ENCODE measurements around the gene BOC. TPM values are rescaled to one million over a fixed set of nuclear protein-coding genes. Genes with fewer than 3 reads are reported as not detected.

The BOC gene
- total and polyA plus RNA-seq, 2 of the 8 experiments (the other 6 are each of a cell fraction or from before 2014, with no cell fraction given) = 6.9 to 9.3 TPM

- Histone ChIP-seq H3K4ac (replicated peaks; ENCODE audit: insufficient read length, low read depth, low read length) (no peak overlapping the region), H4K8ac (ENCODE audit: extremely low read depth, insufficient read depth, low read length) (no peak overlapping the region), H2AK5ac (ENCODE audit: low read depth, low read length) (no peak overlapping the region), H3K79me2 (ENCODE audit: control insufficient read depth in 1 of 2, insufficient read depth in 2 of 2, low read length in 2 of 2) (no peaks in the 10 kb centered on the region), H3K56ac (replicated peaks; ENCODE audit: insufficient read length, low read depth, low read length) (no peak overlapping the region), H3K4me1 (replicated peaks in 1 of 4; ENCODE audit: control insufficient read depth in 3 of 4, insufficient read depth in 4 of 4, low read length in 3 of 4) (peaks cover 7 to 40% (median 22%) of the 10 kb centered on the region in 4 experiments), H3K14ac (ENCODE audit: insufficient read length) (no peak overlapping the region), H2BK20ac (ENCODE audit: low read length) (no peak overlapping the region), H2BK120ac (replicated peaks; ENCODE audit: low read depth, low read length) (no peak overlapping the region), H3K23ac (ENCODE audit: insufficient read length) (no peak overlapping the region), H2BK12ac (ENCODE audit: low read depth, low read length) (no peak overlapping the region), H3K4me3 (ENCODE audit: extremely low read depth in 1 of 4, insufficient read depth in 2 of 4, low read depth in 3 of 4, low read length in 4 of 4) (no peak overlapping the region), H2AFZ (ENCODE audit: low read length) (no peak overlapping the region), H4K20me1 (replicated peaks in 1 of 2; ENCODE audit: control insufficient read depth in 1 of 2, insufficient read depth in 2 of 2, low read length in 2 of 2) (no peaks in the 10 kb centered on the region), H3K27ac (ENCODE audit: low read depth, low read length) (no peak overlapping the region), H4K91ac (replicated peaks; ENCODE audit: insufficient read length, low read length) (no peak overlapping the region), H3K18ac (ENCODE audit: extremely low read depth, low read length) (no peak overlapping the region), H3K36me3 (ENCODE audit: control insufficient read depth in 2 of 4, insufficient read depth in 4 of 4, low read length in 3 of 4) (no peaks in the 10 kb centered on the region), H3K4me2 (ENCODE audit: insufficient read depth in 1 of 2, low read depth in 2 of 2, low read length in 2 of 2) (no peak overlapping the region), H2BK15ac (ENCODE audit: low read length) (no peak overlapping the region), H3K79me1 (ENCODE audit: low read depth, low read length) (no peaks in the 10 kb centered on the region), H3K27me3 (replicated peaks in 1 of 4; ENCODE audit: control insufficient read depth in 3 of 4, extremely low read depth in 1 of 4, insufficient read depth in 3 of 4, low read length in 3 of 4) (no peaks in the 10 kb centered on the region), H3K23me2 (ENCODE audit: low read depth, low read length) (no peaks in the 10 kb centered on the region; the same call in 1 of the 2 replicates), H3K9ac (replicated peaks in 1 of 4; ENCODE audit: extremely low read depth in 1 of 4, low read depth in 3 of 4, low read length in 3 of 4) (no peak overlapping the region), H4K5ac (ENCODE audit: insufficient read length, low read depth, low read length) (no peak overlapping the region), H3K9me3 (ENCODE audit: insufficient read depth in 2 of 2, low read depth in 1 of 2, low read length in 1 of 2) (no peaks in the 10 kb centered on the region), H2BK5ac (ENCODE audit: low read depth, low read length) (no peak overlapping the region)
- FAIRE-seq = no peak
- WGBS, 2 experiments (ENCODE audit: extremely low coverage in 1 of 2, insufficient coverage in 1 of 2, insufficient read length in 1 of 2, insufficient replicate concordance in 2 of 2, low coverage in 1 of 2, low lambda C conversion rate in 2 of 2, missing lambda C conversion rate in 1 of 2) = 92% methylated on average over 3 of the region's 3 CpGs; no CpG with 5 or more reads in 1 of the 2 experiments
- TF ChIP-seq, protein P1, sequence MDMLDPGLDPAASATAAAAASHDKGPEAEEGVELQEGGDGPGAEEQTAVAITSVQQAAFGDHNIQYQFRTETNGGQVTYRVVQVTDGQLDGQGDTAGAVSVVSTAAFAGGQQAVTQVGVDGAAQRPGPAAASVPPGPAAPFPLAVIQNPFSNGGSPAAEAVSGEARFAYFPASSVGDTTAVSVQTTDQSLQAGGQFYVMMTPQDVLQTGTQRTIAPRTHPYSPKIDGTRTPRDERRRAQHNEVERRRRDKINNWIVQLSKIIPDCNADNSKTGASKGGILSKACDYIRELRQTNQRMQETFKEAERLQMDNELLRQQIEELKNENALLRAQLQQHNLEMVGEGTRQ (IDR thresholded peaks at IDR 0.05; ENCODE audit: low read length) = peak; percentile 35; the same call in 1 of the 2 replicates
- TF ChIP-seq YY1 (IDR thresholded peaks at IDR 0.05; ENCODE audit: low read depth, low read length) = no peak
- ChIA-PET CTCF (ENCODE audit: partially characterized antibody) (interaction anchor here (0.8 to 3.1 kb wide), 12 partner anchors 8 to 157 kb away, joined by 3 to 15 read pairs (median 4); no protein-coding TSS in a partner anchor), POLR2A (ENCODE audit: partially characterized antibody) (no interaction called here)
- DNase-seq (ENCODE audit: low read depth in 1 of 2, low spot score in 2 of 2) = no peak
These were observed 32.5 kb downstream of the BOC start for GRCh38 chr3:113243846-113244245.
